Stimulated activated CD4-positive, alpha-beta T cell treated with anti-CD3 and anti-CD28 coated beads, Interleukin-15, amount 100 ng/mL, for 48 hours (primary cell): ENCODE measurements around the gene WDR47.
"Not testable (repeated sequence)": the region's sequence is repeated elsewhere in the genome, so short reads cannot be mapped to it uniquely, and the experiment has no call there.

Source experiments
- DNase-seq, 2 donors: peaks; one replicate each; pipeline ENCODE4 v3.0.0-alpha.2; 2020; ENCODE audit warnings: low read depth in 2 of 2

Gene WDR47

GRCh38 chr1:109052145-109052544 lies 10.2 kb upstream of the WDR47 start:
- not testable (repeated sequence) for DNase-seq

GRCh38 chr1:109050228-109050995 lies 8.5 kb upstream of the WDR47 start:
- no peak for DNase-seq

GRCh38 chr1:109048335-109048734 lies 6.4 kb upstream of the WDR47 start:
- DNase-seq: no peak

- DNase-seq: no peak
Measured at GRCh38 chr1:109047339-109047738, 5.4 kb upstream of the WDR47 start.

DNA sequence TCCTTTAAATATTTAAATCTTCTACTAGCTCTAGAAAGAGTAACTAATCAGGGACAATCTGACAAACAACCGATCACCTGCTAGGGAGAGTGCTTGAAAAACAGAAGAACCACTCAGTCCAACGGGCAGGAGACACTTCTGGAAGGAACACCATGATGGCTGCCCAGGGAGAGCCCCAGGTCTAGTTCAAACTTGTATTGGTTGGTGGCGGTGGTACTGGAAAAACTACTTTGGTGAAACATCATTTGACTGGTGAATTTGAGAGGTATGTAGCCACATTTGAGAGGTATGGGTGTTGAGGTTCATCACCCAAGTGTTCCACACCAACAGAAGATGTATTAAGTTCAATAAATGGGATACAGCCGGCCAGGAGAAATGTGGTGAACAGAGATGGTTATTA lies 4.8 kb upstream of the WDR47 start:
- no peak for DNase-seq

GRCh38 chr1:109045595-109045994 lies 3.7 kb upstream of the WDR47 start:
- DNase-seq: no peak

DNA sequence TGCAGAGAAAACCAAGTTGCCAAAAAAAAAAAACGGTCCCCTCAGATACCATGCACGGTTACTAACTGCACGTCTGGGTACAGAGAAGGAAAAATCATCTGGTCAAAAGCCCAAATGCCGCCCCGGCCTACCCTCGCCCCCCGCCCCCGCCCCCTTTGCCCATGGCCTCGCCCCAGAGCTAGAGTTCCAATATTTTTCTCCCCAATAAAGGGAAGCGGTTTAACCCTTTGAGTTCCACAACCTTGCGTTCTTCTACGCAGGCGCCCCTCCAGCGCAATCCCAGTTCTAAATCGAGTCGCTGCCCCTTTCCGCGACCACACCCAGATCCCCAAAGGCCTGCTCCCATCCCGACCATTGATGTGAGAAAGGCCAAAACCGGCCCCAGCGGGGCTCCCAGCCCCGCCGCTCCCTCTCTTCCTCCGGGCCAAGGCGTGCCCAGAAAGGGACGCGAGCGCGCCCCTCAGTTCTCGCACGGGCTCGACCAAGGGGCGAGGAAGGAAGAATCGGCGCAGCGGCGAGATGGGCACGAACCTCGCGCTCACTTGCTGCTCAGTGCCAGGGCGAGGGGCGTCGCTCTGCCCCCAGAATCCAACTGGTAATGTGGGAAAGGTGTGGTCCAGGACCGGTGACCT lies 797 bp downstream of the WDR47 start:
- peak in 1 of 2 donors; percentile 6 for DNase-seq

DNA sequence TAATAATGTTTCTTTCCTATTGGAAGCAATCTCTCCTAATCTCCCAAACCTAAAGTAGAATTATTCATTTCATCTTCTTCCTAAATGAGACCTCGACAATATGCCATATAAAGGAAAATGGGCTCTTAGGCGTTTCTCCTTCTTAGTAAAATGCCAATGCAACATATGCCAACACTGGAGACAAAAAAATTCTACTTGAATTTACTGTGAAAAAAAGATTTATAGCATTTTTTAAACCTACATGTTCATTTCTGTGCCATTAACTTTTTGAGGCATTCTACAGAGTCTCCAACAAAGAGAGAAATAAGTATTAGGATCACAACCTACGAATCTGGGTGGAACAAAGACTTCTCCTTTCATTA lies 1.3 kb downstream of the WDR47 start:
- no peak for DNase-seq

DNA sequence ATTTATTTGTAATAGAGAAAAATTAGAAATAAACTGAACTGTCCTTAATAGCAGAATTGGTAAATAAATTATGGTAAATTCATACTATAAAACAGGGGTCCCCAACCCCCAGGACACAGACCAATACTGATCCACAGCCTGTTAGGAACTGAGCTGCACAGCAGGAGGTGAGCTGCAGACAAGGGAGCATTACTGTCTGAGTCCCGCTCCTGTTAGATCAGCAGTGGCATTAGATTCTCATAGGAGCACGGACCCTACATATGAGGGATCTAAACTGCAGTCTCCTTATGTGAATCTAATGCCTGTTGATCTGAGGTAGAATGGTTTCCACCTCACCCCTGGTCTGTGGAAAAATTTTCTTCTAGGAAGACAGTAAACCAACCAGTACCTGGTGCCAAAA lies 7.5 kb downstream of the WDR47 start:
- no peak for DNase-seq

DNA sequence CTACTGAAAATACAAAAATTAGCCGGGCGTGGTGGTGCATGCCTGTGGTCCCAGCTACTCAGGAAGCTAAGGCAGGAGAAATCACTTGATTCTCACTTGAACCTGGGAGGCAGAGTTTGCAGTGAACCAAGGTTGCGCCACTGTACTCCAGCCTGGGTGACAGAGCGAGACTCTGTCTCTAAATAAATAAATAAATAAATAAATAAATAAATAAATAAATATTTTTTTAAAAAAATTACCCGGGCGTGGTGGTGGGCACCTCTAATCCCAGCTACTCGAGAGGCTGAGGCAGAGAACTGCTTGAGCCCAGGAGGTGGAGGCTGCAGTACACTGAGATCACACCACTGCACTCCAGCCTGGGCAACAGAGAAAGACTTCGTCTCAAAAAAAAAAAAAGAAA lies 12.4 kb downstream of the WDR47 start:
- not testable (repeated sequence) for DNase-seq

- no peak for DNase-seq
Measured at GRCh38 chr1:109027841-109028240, 14.1 kb downstream of the WDR47 start.

- DNase-seq: no peak
Measured at GRCh38 chr1:109025694-109026093, 16.2 kb downstream of the WDR47 start.

DNA sequence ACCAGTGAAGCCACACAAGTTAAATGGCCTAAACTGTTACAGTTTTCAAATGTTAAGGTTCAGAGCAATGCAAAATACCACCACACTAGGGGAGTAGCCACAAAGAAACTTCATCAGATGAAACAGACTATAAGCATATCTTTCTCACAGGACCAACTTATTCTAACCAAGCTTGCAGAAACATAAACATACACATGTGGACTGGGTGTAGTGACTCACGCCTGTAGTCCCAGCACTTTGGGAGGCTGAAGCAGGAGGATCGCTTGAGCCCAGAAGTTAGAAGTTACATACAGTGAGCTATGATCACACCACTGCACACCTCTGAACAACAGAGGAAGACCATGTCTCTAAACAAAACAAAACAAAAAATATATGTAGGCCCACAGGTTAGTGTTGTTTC lies 17.3 kb downstream of the WDR47 start:
- DNase-seq: no peak

- no peak for DNase-seq
Measured at GRCh38 chr1:109020693-109021257, 21.1 kb downstream of the WDR47 start.

DNA sequence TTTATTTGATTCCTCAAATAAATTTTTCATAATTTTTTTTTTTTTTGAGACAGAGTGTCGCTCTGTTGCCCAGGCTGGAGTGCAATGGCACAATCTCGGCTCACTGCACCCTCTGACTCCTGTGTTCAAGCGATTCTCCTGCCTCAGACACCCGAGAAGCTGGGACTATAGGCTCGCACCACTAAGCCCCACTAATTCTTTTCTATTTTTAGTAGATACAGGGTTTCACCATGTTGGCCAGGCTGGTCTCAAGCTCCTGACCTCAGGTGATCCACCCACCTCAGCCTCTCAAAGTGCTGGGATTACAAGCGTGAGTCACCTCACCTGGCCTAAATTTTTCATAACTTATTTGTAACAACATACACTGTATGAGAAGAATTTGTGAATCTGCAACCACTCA lies 24.2 kb downstream of the WDR47 start:
- not testable (repeated sequence) for DNase-seq

DNA sequence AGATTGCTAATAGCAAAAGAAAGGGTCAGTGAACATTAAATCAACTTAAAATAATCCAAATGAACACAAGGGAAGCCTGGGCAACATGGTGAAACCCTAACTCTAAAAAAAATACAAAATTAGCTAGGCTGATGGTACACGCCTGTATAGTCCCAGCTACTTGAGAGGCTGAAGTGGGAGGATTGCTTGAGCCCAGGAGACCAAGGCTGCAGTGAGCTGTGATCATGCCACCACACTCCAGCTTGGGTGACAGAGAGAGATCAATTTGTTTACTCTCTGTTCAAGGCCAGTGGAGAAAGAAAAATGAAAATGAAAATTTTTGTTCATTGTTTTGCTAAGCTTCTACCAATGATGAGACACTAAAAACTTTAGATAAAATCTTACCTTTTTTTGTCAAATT lies 24.8 kb downstream of the WDR47 start:
- DNase-seq: no peak

- DNase-seq: no peak
Measured at GRCh38 chr1:109011335-109011734, 30.6 kb downstream of the WDR47 start.

DNA sequence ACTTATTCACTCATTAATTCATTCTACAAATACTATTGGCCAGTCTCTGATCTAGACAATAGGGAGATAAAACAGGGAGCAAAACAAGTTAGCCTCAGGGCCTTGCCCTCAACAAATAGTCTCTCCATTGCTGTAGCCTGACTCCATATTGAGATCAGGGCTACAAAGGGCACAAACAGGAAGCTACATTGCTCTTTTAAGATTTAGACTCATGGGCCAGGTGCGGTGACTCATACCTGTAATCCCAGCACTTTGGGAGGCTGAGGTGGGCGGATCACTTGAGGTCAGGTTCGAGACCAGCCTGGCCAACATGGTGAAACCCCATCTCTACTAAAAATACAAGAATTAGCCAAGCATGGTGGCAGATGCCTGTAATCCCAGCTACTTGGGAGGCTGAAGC lies 45.3 kb downstream of the WDR47 start:
- DNase-seq: peak in 1 of 2 donors; percentile 4

GRCh38 chr1:108983114-108983513 lies 58.8 kb downstream of the WDR47 start:
- DNase-seq: no peak

GRCh38 chr1:108976658-108977057 lies 65.2 kb downstream of the WDR47 start:
- no peak for DNase-seq

- no peak for DNase-seq
Measured at GRCh38 chr1:108972951-108973350, 69.0 kb downstream of the WDR47 start.

GRCh38 chr1:108969346-108969745 lies 72.6 kb downstream of the WDR47 start:
- DNase-seq: no peak

- peak; percentile 85 to 90 for DNase-seq
Measured at GRCh38 chr1:108963052-108963686, 78.7 kb downstream of the WDR47 start, which contains the start of gene CLCC1. TSS of gene CLCC1 (minus strand) at chr1:108963484. CDS start at chr1:108950437, 13,047 bp downstream.
